A549 (cell line): ENCODE measurements around the gene CIITA. TPM values are rescaled to one million over a fixed set of nuclear protein-coding genes. Genes with fewer than 3 reads are reported as not detected.

Experiments
- ATAC-seq, 2 experiments: fragments of 200-7000 bp in 1 of 2; fragments of >200 bp in 1 of 2; cut with Nextera tagmentation in 1 of 2; cut with Tn5 transposase in 1 of 2; 3 replicates each; pipeline versions ENCODE4 v1.8.0 to v1.9.1; 2018 to 2020; ENCODE audit warnings: mild to moderate bottlenecking in 1 of 2, moderate library complexity in 1 of 2
- CTCF ChIA-PET: fragments of 300-600 bp; sonication (Branson Sonifier 250); formaldehyde crosslinking; extraction: SDS; loops from one replicate; lab custom pipeline; 2021; ENCODE audit warnings: antibody characterized with exemption, inconsistent platforms; lab: Yijun Ruan, JAX
- POLR2A ChIA-PET: fragments of 350-600 bp; formaldehyde crosslinking; extraction: SDS; loops from one replicate; lab custom pipeline; 2021; ENCODE audit warnings: antibody characterized with exemption, inconsistent platforms; lab: Yijun Ruan, JAX
- DNase-seq, 2 experiments: peaks; one replicate each; pipeline versions ENCODE4 v3.0.0 to v3.0.0-alpha.2; 2011 to 2016; ENCODE audit warnings: low read depth in 1 of 2, low spot score in 1 of 2
- FAIRE-seq: peaks from 2 replicates; lab custom pipeline; 2011; peaks lifted over from hg19 to GRCh38; lab: Jason Lieb, UNC
- H3K27ac ChIP-seq, 2 experiments: fragments of >200 bp; sonication (Bioruptor Twin); formaldehyde crosslinking; 3 replicates each; pipeline ENCODE4 v1.5.1; 2016 to 2017
- H3K4me1 ChIP-seq: fragments of >200 bp; sonication (Bioruptor Twin); formaldehyde crosslinking; 3 replicates; pipeline ENCODE4 v1.6.1; 2016
- H3K4me2 ChIP-seq: fragments of >200 bp; sonication (Bioruptor Twin); formaldehyde crosslinking; 3 replicates; pipeline ENCODE4 v1.6.1; 2016
- H3K4me3 ChIP-seq: fragments of >200 bp; sonication (Bioruptor Twin); formaldehyde crosslinking; 3 replicates; pipeline ENCODE4 v1.5.1; 2016
- H3K9me3 ChIP-seq: fragments of >200 bp; sonication (Bioruptor Twin); formaldehyde crosslinking; 3 replicates; pipeline ENCODE4 v1.6.1; 2016
- BHLHE40 ChIP-seq: IDR thresholded peaks from 2 replicates; pipeline ENCODE4 v1.6.1; 2012; ENCODE audit warnings: low read depth, low read length, inconsistent platforms
- CBX8 ChIP-seq: fragments of 200-600 bp; sonication (generic); IDR thresholded peaks from 2 replicates; pipeline ENCODE4 v1.6.1; 2016
- CHD2 ChIP-seq: fragments of 150-350 bp; IDR thresholded peaks from 2 replicates; pipeline ENCODE4 v1.6.1; 2014; ENCODE audit warnings: low read length; ENCODE audit not compliant: partially characterized antibody
- E2F6 ChIP-seq: IDR thresholded peaks from 2 replicates; pipeline ENCODE4 v1.6.1; 2012; ENCODE audit warnings: low read depth, borderline replicate concordance
- EHF ChIP-seq: fragments of 250-450 bp; sonication (Bioruptor Pico); IDR thresholded peaks from 2 replicates; pipeline ENCODE4 v1.5.0; 2020; ENCODE audit warnings: mild to moderate bottlenecking
- EHMT2 ChIP-seq: fragments of 200-600 bp; sonication (generic); IDR thresholded peaks from 2 replicates; pipeline ENCODE4 v1.6.1; 2016; ENCODE audit warnings: antibody characterized with exemption, low read depth, mild to moderate bottlenecking, moderate library complexity
- ESRRA ChIP-seq: fragments of 150-350 bp; IDR thresholded peaks from 2 replicates; pipeline ENCODE4 v1.6.1; 2014; ENCODE audit warnings: mild to moderate bottlenecking, low read length, borderline replicate concordance
- FOSL2 ChIP-seq, 2 experiments: fragments of 450-650 bp in 1 of 2; fragments of >200 bp in 1 of 2; sonication (Bioruptor Twin) in 1 of 2; formaldehyde crosslinking; IDR thresholded peaks; 2 replicates each; pipeline versions ENCODE4 v1.5.0 to v1.6.1; 2016 to 2020; ENCODE audit warnings: mild to moderate bottlenecking in 1 of 2, moderate library complexity in 1 of 2
- FOXS1 ChIP-seq: fragments of 250-450 bp; sonication (Bioruptor Pico); IDR thresholded peaks from 2 replicates; pipeline ENCODE4 v1.5.0; 2020; ENCODE audit warnings: mild to moderate bottlenecking, moderate library complexity
- GATA3 ChIP-seq: IDR thresholded peaks from 2 replicates; pipeline ENCODE4 v1.6.1; 2012; ENCODE audit warnings: borderline replicate concordance
- HES2 ChIP-seq: fragments of >200 bp; sonication (Bioruptor Twin); formaldehyde crosslinking; IDR thresholded peaks from 2 replicates; pipeline ENCODE4 v1.6.1; 2016
- HEYL ChIP-seq: fragments of 250-450 bp; sonication (Bioruptor Pico); IDR thresholded peaks from 2 replicates; pipeline ENCODE4 v1.8.0; 2021; ENCODE audit warnings: mild to moderate bottlenecking, moderate library complexity
- HMGXB4 ChIP-seq: fragments of 250-450 bp; sonication (Bioruptor Pico); IDR thresholded peaks from 2 replicates; pipeline ENCODE4 v1.5.0; 2021; ENCODE audit warnings: mild to moderate bottlenecking, moderate library complexity, borderline replicate concordance
- HOXA7 ChIP-seq: fragments of 250-450 bp; sonication (Bioruptor Pico); IDR thresholded peaks from 2 replicates; pipeline ENCODE4 v1.5.0; 2020; ENCODE audit warnings: mild to moderate bottlenecking, moderate library complexity
- JUN ChIP-seq, 2 experiments: fragments of >200 bp; sonication (Bioruptor Twin); formaldehyde crosslinking; IDR thresholded peaks; 2 replicates in 1 of 2; 3 replicates in 1 of 2; pipeline ENCODE4 v1.6.1; 2016 to 2017
- JUNB ChIP-seq: fragments of >200 bp; sonication (Bioruptor Twin); formaldehyde crosslinking; IDR thresholded peaks from 2 replicates; pipeline ENCODE4 v1.6.1; 2016
- KDM1A ChIP-seq: fragments of 200-600 bp; sonication (generic); IDR thresholded peaks from 2 replicates; pipeline ENCODE4 v1.6.1; 2016; ENCODE audit warnings: low read depth, mild to moderate bottlenecking
- KDM5A ChIP-seq: fragments of 200-600 bp; sonication (generic); IDR thresholded peaks from 2 replicates; pipeline ENCODE4 v1.6.1; 2016; ENCODE audit warnings: antibody characterized with exemption, mild to moderate bottlenecking
- MAZ ChIP-seq: fragments of 150-350 bp; IDR thresholded peaks from 2 replicates; pipeline ENCODE4 v1.6.1; 2014; ENCODE audit warnings: antibody characterized with exemption, low read depth, low read length, borderline replicate concordance
- NFE2L2 ChIP-seq: fragments of 150-350 bp; conservative IDR thresholded peaks from 2 replicates; pipeline ENCODE4 v1.6.1; 2014; ENCODE audit warnings: low read length
- NPAS2 ChIP-seq: fragments of 250-450 bp; sonication (Bioruptor Pico); IDR thresholded peaks from 2 replicates; pipeline ENCODE4 v1.8.0; 2022; ENCODE audit warnings: mild to moderate bottlenecking, moderate library complexity, borderline replicate concordance
- PHF8 ChIP-seq: fragments of 200-600 bp; sonication (generic); IDR thresholded peaks from 2 replicates; pipeline ENCODE4 v1.6.1; 2016; ENCODE audit warnings: low read depth, mild to moderate bottlenecking, antibody characterized with exemption, moderate library complexity, borderline replicate concordance
- RFX5 ChIP-seq: fragments of 450-650 bp; IDR thresholded peaks from 2 replicates; pipeline ENCODE4 v1.7.1; 2014; ENCODE audit warnings: antibody characterized with exemption, mild to moderate bottlenecking, moderate library complexity
- RNF2 ChIP-seq: fragments of 200-600 bp; sonication (generic); IDR thresholded peaks from 2 replicates; pipeline ENCODE4 v1.6.1; 2016; ENCODE audit warnings: low read depth, mild to moderate bottlenecking, antibody characterized with exemption, moderate library complexity, borderline replicate concordance
- SMC3 ChIP-seq: fragments of >200 bp; sonication (Bioruptor Twin); formaldehyde crosslinking; IDR thresholded peaks from 3 replicates; pipeline ENCODE4 v1.6.1; 2018; ENCODE audit warnings: inconsistent platforms
- TP53 ChIP-seq: fragments of 250-450 bp; sonication (Bioruptor Pico); IDR thresholded peaks from 2 replicates; pipeline ENCODE4 v1.5.0; 2021; ENCODE audit warnings: mild to moderate bottlenecking, moderate library complexity
- ZNF302 ChIP-seq: fragments of 250-450 bp; sonication (Bioruptor Pico); IDR thresholded peaks from 2 replicates; pipeline ENCODE4 v1.9.0; 2021; ENCODE audit warnings: inconsistent platforms, mild to moderate bottlenecking, moderate library complexity
- ZSCAN20 ChIP-seq: fragments of 250-450 bp; sonication (Bioruptor Pico); IDR thresholded peaks from 2 replicates; pipeline ENCODE4 v1.8.0; 2022; ENCODE audit warnings: mild to moderate bottlenecking, moderate library complexity
- WGBS: methylation state at CpG from one replicate; pipeline ENCODE4 v1.1.6; 2017; ENCODE audit errors: missing lambda C conversion rate; 5-methylcytosine and 5-hydroxymethylcytosine counted together
- polyA plus RNA-seq, 4 experiments: library from polyadenylated mRNA; depleted of rRNA in 3 of 4; stranded (reverse); fragments of >200 nt; fragmentation: RNase III in 1 of 4; extraction: RNeasy Plus Mini Kit Qiagen cat#74134 plus additional on column Dnase treatment in 1 of 4; gene quantifications; 2 replicates in 3 of 4; 3 replicates in 1 of 4; pipeline ENCODE4 v1.2.3, GENCODE V29; 2011 to 2017
- TF ChIP-seq, protein P1 (sequence below): fragments of >200 bp; sonication (Bioruptor Twin); formaldehyde crosslinking; IDR thresholded peaks from 3 replicates; pipeline ENCODE4 v1.5.1; 2016

The CIITA gene
- polyA plus RNA-seq, 2 of the 4 experiments (the other 2 are of a cell fraction) = 0.06 TPM; not detected in 1

GRCh38 chr16:10933865-10934264 is 56.9 kb downstream of the CIITA start:
- POLR2A ChIA-PET = no interaction called here
- FAIRE-seq (no peak), DNase-seq (no peak), ATAC-seq (no peak)
- no peak for TF ChIP-seq GATA3
- TF ChIP-seq NFE2L2 = no peak
- no peak for TF ChIP-seq TP53 (CRISPR knock-in tag)
- no peak for TF ChIP-seq MAZ
- no peak for TF ChIP-seq FOSL2 (IDR thresholded peaks at IDR 0.05)
- no peak for TF ChIP-seq FOSL2 (CRISPR knock-in tag; IDR thresholded peaks at IDR 0.05)
- no peak for TF ChIP-seq CHD2
- TF ChIP-seq EHF (CRISPR knock-in tag) = no peak
- no peak for TF ChIP-seq JUN (IDR thresholded peaks at IDR 0.05)
- TF ChIP-seq EHMT2 = no peak
- no peak for TF ChIP-seq KDM5A
- TF ChIP-seq ESRRA = no peak
- TF ChIP-seq HES2 = no peak
- TF ChIP-seq KDM1A = no peak
- no peak for TF ChIP-seq SMC3
- TF ChIP-seq ZSCAN20 = no peak
- no peak for TF ChIP-seq NPAS2
- TF ChIP-seq BHLHE40 = no peak
- Histone ChIP-seq H3K27ac (no peak overlapping the region), H3K4me1 (no peaks in the 10 kb centered on the region), H3K4me3 (no peak overlapping the region), H3K4me2 (no peak overlapping the region), H3K9me3 (no peaks in the 10 kb centered on the region)
- WGBS = 97% methylated on average over 8 of the region's 8 CpGs
- CTCF ChIA-PET = interaction anchor here (0.9 to 1.4 kb wide), 3 partner anchors 15 to 30 kb away, joined by 3 to 6 read pairs (median 4); no protein-coding TSS in a partner anchor

DNA sequence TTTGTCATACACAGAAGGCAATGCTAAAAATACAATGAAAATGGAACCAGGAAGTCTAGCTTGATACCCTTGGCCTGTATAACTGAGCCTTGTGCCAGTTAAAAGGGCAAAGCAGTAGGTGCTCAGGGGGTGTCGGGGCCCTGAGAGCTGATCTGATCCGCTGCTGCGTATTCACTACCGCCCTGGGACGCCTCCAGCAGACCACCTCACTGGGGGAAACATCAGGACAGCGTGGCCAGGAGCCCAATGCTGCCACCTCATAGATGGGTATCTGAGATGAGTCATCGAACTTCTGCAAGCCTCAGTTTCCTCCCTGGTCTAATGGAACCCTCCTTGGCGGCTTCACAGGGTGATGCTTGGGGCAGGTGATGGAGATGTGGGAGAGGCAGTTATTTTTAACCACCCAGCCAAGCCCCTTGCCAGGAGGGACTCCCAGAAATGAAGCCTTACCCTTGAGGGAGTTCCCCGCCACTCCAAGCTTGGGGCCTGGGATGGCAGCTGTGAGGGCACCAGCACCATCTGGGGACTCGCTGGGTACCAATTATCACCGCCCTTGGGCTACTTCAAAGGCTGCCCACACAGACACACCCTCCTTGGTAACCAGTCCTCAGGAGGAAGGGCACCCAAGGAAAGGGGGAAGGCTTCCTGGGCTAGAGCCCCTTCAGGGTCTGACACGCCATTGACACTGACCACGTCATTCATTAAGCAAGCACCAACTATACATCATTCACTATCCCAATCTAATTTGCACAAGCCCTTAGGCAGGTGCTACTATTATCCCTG is 57.5 kb downstream of the CIITA start:
- DNase-seq (no peak), FAIRE-seq (no peak)
- POLR2A ChIA-PET = no interaction called here

GRCh38 chr16:10935226-10935915 is 58.4 kb downstream of the CIITA start:
- Histone ChIP-seq H3K4me2 (no peak overlapping the region), H3K9me3 (no peaks in the 10 kb centered on the region), H3K27ac (no peak overlapping the region), H3K4me3 (no peak overlapping the region), H3K4me1 (peaks cover 5% of the 10 kb centered on the region; the same call in 2 of the 3 replicates)
- ATAC-seq (no peak), FAIRE-seq (no peak), DNase-seq (no peak)
- 80% methylated on average over 7 of the region's 7 CpGs for WGBS
- CTCF ChIA-PET = interaction anchor here (0.6 to 1.4 kb wide), 2 partner anchors 17 to 47 kb away, joined by 4 to 6 read pairs; no protein-coding TSS in a partner anchor
- POLR2A ChIA-PET = no interaction called here
- no peak for TF ChIP-seq HMGXB4 (CRISPR knock-in tag)
- TF ChIP-seq FOXS1 (CRISPR knock-in tag) = no peak
- TF ChIP-seq E2F6 = no peak
- no peak for TF ChIP-seq JUNB
- TF ChIP-seq RNF2 = no peak
- no peak for TF ChIP-seq RFX5
- no peak for TF ChIP-seq ESRRA
- TF ChIP-seq EHF (CRISPR knock-in tag) = no peak
- TF ChIP-seq JUN (IDR thresholded peaks at IDR 0.05) = no peak
- TF ChIP-seq PHF8 = no peak
- no peak for TF ChIP-seq EHMT2
- TF ChIP-seq, protein P1, sequence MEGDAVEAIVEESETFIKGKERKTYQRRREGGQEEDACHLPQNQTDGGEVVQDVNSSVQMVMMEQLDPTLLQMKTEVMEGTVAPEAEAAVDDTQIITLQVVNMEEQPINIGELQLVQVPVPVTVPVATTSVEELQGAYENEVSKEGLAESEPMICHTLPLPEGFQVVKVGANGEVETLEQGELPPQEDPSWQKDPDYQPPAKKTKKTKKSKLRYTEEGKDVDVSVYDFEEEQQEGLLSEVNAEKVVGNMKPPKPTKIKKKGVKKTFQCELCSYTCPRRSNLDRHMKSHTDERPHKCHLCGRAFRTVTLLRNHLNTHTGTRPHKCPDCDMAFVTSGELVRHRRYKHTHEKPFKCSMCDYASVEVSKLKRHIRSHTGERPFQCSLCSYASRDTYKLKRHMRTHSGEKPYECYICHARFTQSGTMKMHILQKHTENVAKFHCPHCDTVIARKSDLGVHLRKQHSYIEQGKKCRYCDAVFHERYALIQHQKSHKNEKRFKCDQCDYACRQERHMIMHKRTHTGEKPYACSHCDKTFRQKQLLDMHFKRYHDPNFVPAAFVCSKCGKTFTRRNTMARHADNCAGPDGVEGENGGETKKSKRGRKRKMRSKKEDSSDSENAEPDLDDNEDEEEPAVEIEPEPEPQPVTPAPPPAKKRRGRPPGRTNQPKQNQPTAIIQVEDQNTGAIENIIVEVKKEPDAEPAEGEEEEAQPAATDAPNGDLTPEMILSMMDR = no peak
- no peak for TF ChIP-seq ZNF302 (CRISPR knock-in tag)
- TF ChIP-seq CBX8 = no peak
- TF ChIP-seq TP53 (CRISPR knock-in tag) = no peak
- TF ChIP-seq HOXA7 (CRISPR knock-in tag) = no peak

More for the DNA sequence above, 57.5 kb downstream of the CIITA start:
- Histone ChIP-seq H3K9me3 (no peaks in the 10 kb centered on the region), H3K27ac (no peak overlapping the region), H3K4me1 (no peaks in the 10 kb centered on the region), H3K4me2 (no peak overlapping the region), H3K4me3 (no peak overlapping the region)
- WGBS = 88% methylated on average over 13 of the region's 13 CpGs
- CTCF ChIA-PET = interaction anchor here (0.9 to 1.4 kb wide), 3 partner anchors 16 to 30 kb away, joined by 3 to 6 read pairs (median 4); no protein-coding TSS in a partner anchor
- ATAC-seq = no peak
- TF ChIP-seq TP53 (CRISPR knock-in tag) (no peak), HEYL (CRISPR knock-in tag) (no peak), FOSL2 (IDR thresholded peaks at IDR 0.05) (no peak), FOSL2 (CRISPR knock-in tag; IDR thresholded peaks at IDR 0.05) (peak; percentile 54; the same call in 1 of the 2 replicates)
